H1 (cell line): Measurements from ENCODE around the gene CBL. TPM values are rescaled to one million over a fixed set of nuclear protein-coding genes. Genes with fewer than 3 reads are reported as not detected.

Experiments used
- CTCF ChIA-PET: fragments of 300-600 bp; sonication (Branson Sonifier 250); formaldehyde crosslinking; loops from one replicate; lab custom pipeline; 2021; ENCODE audit not compliant: partially characterized antibody; lab: Charles Lee
- POLR2A ChIA-PET: fragments of 300-600 bp; sonication (Branson Sonifier 250); formaldehyde crosslinking; loops from one replicate; lab custom pipeline; 2021; ENCODE audit warnings: inconsistent platforms; ENCODE audit not compliant: partially characterized antibody; lab: Charles Lee
- DNase-seq, 2 experiments: peaks; one replicate each; pipeline versions ENCODE4 v3.0.0 to v3.0.0-alpha.2; 2010 to 2022; ENCODE audit warnings: low spot score in 2 of 2, low read depth in 1 of 2, mixed read lengths in 1 of 2
- FAIRE-seq: peaks from 2 replicates; lab custom pipeline; 2011; peaks lifted over from hg19 to GRCh38; lab: Jason Lieb, UNC
- H2AFZ ChIP-seq: 2 replicates; pipeline ENCODE4 v1.8.1; 2012; ENCODE audit warnings: low read length, inconsistent platforms
- H2AK5ac ChIP-seq: 2 replicates; pipeline ENCODE4 v1.6.1; 2013; ENCODE audit warnings: low read depth, low read length
- H2BK120ac ChIP-seq: replicated peaks from 2 replicates; pipeline ENCODE3; 2013; ENCODE audit warnings: low read depth, low read length, inconsistent platforms
- H2BK12ac ChIP-seq: 2 replicates; pipeline ENCODE4 v1.6.1; 2013; ENCODE audit warnings: low read depth, low read length
- H2BK15ac ChIP-seq: 2 replicates; pipeline ENCODE4 v1.6.1; 2013; ENCODE audit warnings: low read length
- H2BK20ac ChIP-seq: 2 replicates; pipeline ENCODE4 v1.6.1; 2013; ENCODE audit warnings: low read length
- H2BK5ac ChIP-seq: 2 replicates; pipeline ENCODE4 v1.6.1; 2013; ENCODE audit warnings: low read depth, low read length
- H3K14ac ChIP-seq: 2 replicates; pipeline ENCODE4 v1.6.1; 2013; ENCODE audit warnings: inconsistent platforms; ENCODE audit not compliant: insufficient read length
- H3K18ac ChIP-seq: 2 replicates; pipeline ENCODE4 v1.6.1; 2013; ENCODE audit warnings: low read length; ENCODE audit errors: extremely low read depth
- H3K23ac ChIP-seq: 2 replicates; pipeline ENCODE4 v1.6.1; 2013; ENCODE audit warnings: inconsistent platforms; ENCODE audit not compliant: insufficient read length
- H3K23me2 ChIP-seq: 2 replicates; pipeline ENCODE4 v1.6.1; 2013; ENCODE audit warnings: low read depth, low read length
- H3K27ac ChIP-seq: 2 replicates; pipeline ENCODE4 v1.6.1; 2011; ENCODE audit warnings: low read depth, low read length, inconsistent platforms
- H3K27me3 ChIP-seq, 4 experiments: replicated peaks in 1 of 4; 1 replicate in 1 of 4; 2 replicates in 3 of 4; pipeline versions ENCODE4 v1.6.1 to v1.8.1; 2011 to 2013; ENCODE audit warnings: low read length in 3 of 4, mild to moderate bottlenecking in 3 of 4, inconsistent platforms in 2 of 4, mixed read lengths in 2 of 4, moderate library complexity in 1 of 4; ENCODE audit not compliant: control insufficient read depth in 3 of 4, insufficient read depth in 3 of 4; ENCODE audit errors: extremely low read depth in 1 of 4
- H3K36me3 ChIP-seq, 4 experiments: 2 replicates each; pipeline versions ENCODE4 v1.6.1 to v1.8.1; 2011 to 2013; ENCODE audit warnings: mild to moderate bottlenecking in 4 of 4, low read length in 3 of 4, moderate library complexity in 2 of 4, control low read depth in 1 of 4, inconsistent platforms in 1 of 4; ENCODE audit not compliant: insufficient read depth in 4 of 4, control insufficient read depth in 2 of 4
- H3K4ac ChIP-seq: replicated peaks from 2 replicates; pipeline ENCODE3; 2013; ENCODE audit warnings: low read length, low read depth, mixed read lengths, inconsistent platforms; ENCODE audit not compliant: insufficient read length
- H3K4me1 ChIP-seq, 4 experiments: replicated peaks in 1 of 4; 1 replicate in 1 of 4; 2 replicates in 3 of 4; pipeline versions ENCODE4 v1.6.1 to v1.8.1; 2011 to 2013; ENCODE audit warnings: low read length in 3 of 4, inconsistent platforms in 2 of 4, mixed read lengths in 1 of 4; ENCODE audit not compliant: insufficient read depth in 4 of 4, control insufficient read depth in 3 of 4
- H3K4me2 ChIP-seq, 2 experiments: 2 replicates each; pipeline versions ENCODE4 v1.6.1 to v1.8.1; 2011 to 2013; ENCODE audit warnings: low read depth in 2 of 2, low read length in 2 of 2, control low read depth in 1 of 2, inconsistent platforms in 1 of 2, mild to moderate bottlenecking in 1 of 2; ENCODE audit not compliant: insufficient read depth in 1 of 2
- H3K4me3 ChIP-seq, 4 experiments: fragments of 200-600, 300-600 bp in 1 of 4; sonication (generic), shearing (Covaris generic), sonication (Bioruptor Twin) in 1 of 4; 2 replicates each; pipeline versions ENCODE4 v1.5.1 to v1.8.1; 2011 to 2016; ENCODE audit warnings: low read length in 4 of 4, low read depth in 3 of 4, control low read depth in 2 of 4, inconsistent platforms in 2 of 4, mild to moderate bottlenecking in 2 of 4, mixed read lengths in 1 of 4, moderate library complexity in 1 of 4; ENCODE audit not compliant: insufficient read depth in 2 of 4; ENCODE audit errors: extremely low read depth in 1 of 4
- H3K56ac ChIP-seq: replicated peaks from 2 replicates; pipeline ENCODE3; 2013; ENCODE audit warnings: low read depth, mild to moderate bottlenecking, mixed read lengths, low read length, inconsistent platforms; ENCODE audit not compliant: insufficient read length
- H3K79me1 ChIP-seq: 2 replicates; pipeline ENCODE4 v1.6.1; 2013; ENCODE audit warnings: low read depth, low read length, control low read depth
- H3K79me2 ChIP-seq, 2 experiments: 2 replicates each; pipeline versions ENCODE4 v1.6.1 to v1.8.1; 2012 to 2013; ENCODE audit warnings: low read length in 2 of 2, mild to moderate bottlenecking in 2 of 2, inconsistent platforms in 1 of 2; ENCODE audit not compliant: insufficient read depth in 2 of 2, control insufficient read depth in 1 of 2
- H3K9ac ChIP-seq, 4 experiments: replicated peaks in 1 of 4; 1 replicate in 1 of 4; 2 replicates in 3 of 4; pipeline versions ENCODE4 v1.6.1 to v1.8.1; 2011 to 2013; ENCODE audit warnings: low read depth in 3 of 4, low read length in 3 of 4, control low read depth in 2 of 4, mild to moderate bottlenecking in 2 of 4, moderate library complexity in 2 of 4, inconsistent platforms in 1 of 4; ENCODE audit errors: extremely low read depth in 1 of 4
- H3K9me3 ChIP-seq, 2 experiments: 2 replicates each; pipeline versions ENCODE4 v1.6.1 to v1.8.1; 2012 to 2013; ENCODE audit warnings: mild to moderate bottlenecking in 2 of 2, moderate library complexity in 2 of 2, control low read depth in 1 of 2, inconsistent platforms in 1 of 2, low read depth in 1 of 2, low read length in 1 of 2, mixed read lengths in 1 of 2; ENCODE audit not compliant: insufficient read depth in 2 of 2
- H4K20me1 ChIP-seq, 2 experiments: replicated peaks in 1 of 2; 2 replicates each; pipeline versions ENCODE3 to v1.8.1; 2011 to 2013; ENCODE audit warnings: inconsistent platforms in 2 of 2, low read length in 2 of 2, mild to moderate bottlenecking in 1 of 2; ENCODE audit not compliant: insufficient read depth in 2 of 2, control insufficient read depth in 1 of 2
- H4K5ac ChIP-seq: 2 replicates; pipeline ENCODE4 v1.6.1; 2013; ENCODE audit warnings: low read length, low read depth, mixed read lengths, inconsistent platforms; ENCODE audit not compliant: insufficient read length
- H4K8ac ChIP-seq: 2 replicates; pipeline ENCODE4 v1.8.0; 2013; ENCODE audit warnings: mild to moderate bottlenecking, moderate library complexity, low read length, inconsistent platforms; ENCODE audit not compliant: insufficient read depth; ENCODE audit errors: extremely low read depth
- H4K91ac ChIP-seq: replicated peaks from 2 replicates; pipeline ENCODE3; 2013; ENCODE audit warnings: low read length, mixed read lengths, inconsistent platforms; ENCODE audit not compliant: insufficient read length
- CTBP2 ChIP-seq: IDR thresholded peaks from 2 replicates; pipeline ENCODE4 v1.7.0; 2011; ENCODE audit warnings: borderline replicate concordance, mild to moderate bottlenecking, moderate library complexity, mixed read lengths, low read length; ENCODE audit not compliant: insufficient read depth, insufficient read length
- EZH2 ChIP-seq: fragments of 200-600 bp; sonication (generic); IDR thresholded peaks from 2 replicates; pipeline ENCODE4 v1.7.1; 2012; ENCODE audit warnings: low read depth, mild to moderate bottlenecking, moderate library complexity, low read length, inconsistent platforms; ENCODE audit not compliant: severe bottlenecking
- JUND ChIP-seq: IDR thresholded peaks from 2 replicates; pipeline ENCODE4 v1.6.1; 2011; ENCODE audit warnings: mild to moderate bottlenecking, improper control_type of control experiment, low read length
- WGBS, 2 experiments: shearing (Covaris generic) in 1 of 2; methylation state at CpG; one replicate each; pipeline versions ENCODE4 v1.1.6 to v1.1.7; 2013 to 2015; ENCODE audit warnings: low lambda C conversion rate in 2 of 2, mixed read lengths in 2 of 2, inconsistent platforms in 1 of 2, low coverage in 1 of 2, missing lambda C conversion rate in 1 of 2; ENCODE audit not compliant: insufficient replicate concordance in 2 of 2, insufficient coverage in 1 of 2, insufficient read length in 1 of 2; ENCODE audit errors: extremely low coverage in 1 of 2, missing lambda C conversion rate in 1 of 2; 5-methylcytosine and 5-hydroxymethylcytosine counted together
- polyA plus RNA-seq, 7 experiments: library from polyadenylated mRNA; depleted of rRNA in 3 of 7; stranded (reverse) in 5 of 7; unstranded in 2 of 7; fragments of >200 nt in 5 of 7; fragments of 200-250 nt in 2 of 7; gene quantifications; 1 replicate in 5 of 7; 2 replicates in 1 of 7; 4 replicates in 1 of 7; pipeline versions ENCODE4 v1.2.1 to v1.2.3, GENCODE V29; 2011 to 2013; ENCODE audit warnings: missing spikeins in 2 of 7, mixed read lengths in 2 of 7
- total RNA-seq: library from RNA; stranded (reverse); fragmentation: NEBNext Ultra II Directional; extraction: Animal tissue kit (Norgen Biotek cat#: 25700); gene quantifications from 2 replicates; pipeline ENCODE4 v1.2.1, GENCODE V29; 2021

CBL gene
- total and polyA plus RNA-seq, 2 of the 8 experiments (the other 6 are each of a cell fraction or from before 2014, with no cell fraction given): 23.1 to 57.8 TPM

- Histone ChIP-seq H4K20me1 (peaks cover 0 to 7% of the 10 kb centered on the region in 2 experiments), H2BK12ac (peak overlapping the region; percentile 96; the same call in 1 of the 2 replicates), H2BK5ac (no peak overlapping the region), H3K14ac (no peak overlapping the region), H2BK20ac (no peak overlapping the region), H3K4me1 (peaks cover 0 to 10% (median 8%) of the 10 kb centered on the region in 4 experiments; a peak in 6 of 7 replicates), H3K9me3 (no peaks in the 10 kb centered on the region), H4K8ac (no peak overlapping the region), H3K23me2 (peaks cover 4% of the 10 kb centered on the region; the same call in 1 of the 2 replicates), H3K18ac (no peak overlapping the region), H3K4me2 (no peak overlapping the region), H4K5ac (no peak overlapping the region), H2AFZ (0 out of 2 replicates have a peak overlapping the region, but pooled peaks have one; percentile 45), H3K27ac (no peak overlapping the region), H2BK120ac (no peak overlapping the region), H2AK5ac (no peak overlapping the region), H4K91ac (no peak overlapping the region), H3K9ac (no peak overlapping the region), H3K4me3 (no peak overlapping the region), H3K79me1 (peaks cover 12% of the 10 kb centered on the region), H2BK15ac (no peak overlapping the region), H3K4ac (no peak overlapping the region), H3K27me3 (no peaks in the 10 kb centered on the region), H3K79me2 (peaks cover 5 to 26% of the 10 kb centered on the region in 2 experiments; a peak in 3 of 4 replicates), H3K36me3 (peaks cover 0 to 6% (median 2%) of the 10 kb centered on the region in 4 experiments; a peak in 1 of 8 replicates), H3K56ac (no peak overlapping the region), H3K23ac (no peak overlapping the region)
- DNase-seq: no peak
- WGBS, 2 experiments: 77% methylated on average over 4 of the region's 4 CpGs; no CpG with 5 or more reads in 1 of the 2 experiments
- POLR2A ChIA-PET: interaction anchor here (1.1 to 3.9 kb wide), 2 partner anchors 10 to 17 kb away, joined by 4 to 15 read pairs; no protein-coding TSS in a partner anchor
- TF ChIP-seq EZH2 (no peak), JUND (no peak), CTBP2 (no peak)
- CTCF ChIA-PET: interaction anchor here (1.0 to 20.0 kb wide), 4 partner anchors 11 to 49 kb away, joined by 3 to 415 read pairs (median 4); partner anchors contain the start of gene MCAM
- FAIRE-seq: no peak
Observed at GRCh38 chr11:119332111-119332765, 126.1 kb downstream of the CBL start.
